ENCODE results near the gene STRA6.
A peak's percentile ranks its signal among the peaks of the same experiment; 100 is the strongest.

The STRA6 gene

DNA sequence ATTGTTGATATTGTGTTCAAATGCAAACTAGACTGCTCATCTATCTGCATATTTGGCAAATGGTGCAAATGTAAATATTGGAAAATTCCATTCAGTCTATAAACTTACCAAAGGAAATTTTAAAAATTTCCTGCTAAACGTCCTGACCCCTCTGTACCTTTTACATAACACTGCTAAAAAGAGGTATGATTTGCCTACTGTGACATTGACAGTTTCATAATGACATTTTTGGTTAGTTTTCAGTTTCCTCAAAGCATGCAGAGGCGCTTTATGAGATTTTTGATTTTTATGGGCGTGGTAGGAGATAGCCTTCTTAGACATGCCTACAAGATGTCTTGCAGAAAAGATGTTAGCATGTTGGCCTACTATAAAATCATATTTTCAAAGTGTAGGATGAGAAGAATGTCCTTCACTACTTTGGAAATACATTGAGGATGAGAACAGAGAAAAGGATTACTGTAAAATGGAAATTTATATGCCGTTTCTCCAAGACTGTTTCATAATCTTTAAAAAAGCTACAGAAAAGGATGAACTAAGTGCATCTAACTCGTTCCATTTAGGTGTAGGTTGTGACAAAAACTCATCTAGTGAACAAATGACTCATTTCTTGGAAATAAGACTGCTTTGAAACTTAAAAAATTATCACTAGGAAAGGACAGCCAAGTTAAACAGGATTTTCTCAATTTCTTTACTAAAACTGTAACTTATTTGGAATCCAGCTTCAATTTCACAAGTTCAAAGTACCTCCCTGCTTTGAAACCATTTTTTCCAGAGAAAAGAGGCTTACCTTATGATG, 43.5 kb downstream of the STRA6 start:
- TF ChIP-seq, protein P1, sequence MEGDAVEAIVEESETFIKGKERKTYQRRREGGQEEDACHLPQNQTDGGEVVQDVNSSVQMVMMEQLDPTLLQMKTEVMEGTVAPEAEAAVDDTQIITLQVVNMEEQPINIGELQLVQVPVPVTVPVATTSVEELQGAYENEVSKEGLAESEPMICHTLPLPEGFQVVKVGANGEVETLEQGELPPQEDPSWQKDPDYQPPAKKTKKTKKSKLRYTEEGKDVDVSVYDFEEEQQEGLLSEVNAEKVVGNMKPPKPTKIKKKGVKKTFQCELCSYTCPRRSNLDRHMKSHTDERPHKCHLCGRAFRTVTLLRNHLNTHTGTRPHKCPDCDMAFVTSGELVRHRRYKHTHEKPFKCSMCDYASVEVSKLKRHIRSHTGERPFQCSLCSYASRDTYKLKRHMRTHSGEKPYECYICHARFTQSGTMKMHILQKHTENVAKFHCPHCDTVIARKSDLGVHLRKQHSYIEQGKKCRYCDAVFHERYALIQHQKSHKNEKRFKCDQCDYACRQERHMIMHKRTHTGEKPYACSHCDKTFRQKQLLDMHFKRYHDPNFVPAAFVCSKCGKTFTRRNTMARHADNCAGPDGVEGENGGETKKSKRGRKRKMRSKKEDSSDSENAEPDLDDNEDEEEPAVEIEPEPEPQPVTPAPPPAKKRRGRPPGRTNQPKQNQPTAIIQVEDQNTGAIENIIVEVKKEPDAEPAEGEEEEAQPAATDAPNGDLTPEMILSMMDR (IDR thresholded peaks at IDR 0.05; ENCODE audit: low read depth, low read length, missing control alignments), result no peak
- no peak overlapping the region for H3K4me3 ChIP-seq (ENCODE audit: low read depth, low read length)
- peak; percentile 74 for DNase-seq (ENCODE audit: low read depth)

GRCh38 chr15:74157868-74158827, 44.4 kb downstream of the STRA6 start:
- TF ChIP-seq, protein P1 (IDR thresholded peaks at IDR 0.05; ENCODE audit: low read depth, low read length, missing control alignments), result no peak
- H3K4me3 ChIP-seq (ENCODE audit: low read depth, low read length), result no peak overlapping the region
- no peak for DNase-seq (ENCODE audit: low read depth)

GRCh38 chr15:74156678-74157411, 45.7 kb downstream of the STRA6 start:
- TF ChIP-seq, protein P1 (IDR thresholded peaks at IDR 0.05; ENCODE audit: low read depth, low read length, missing control alignments), result no peak
- no peak for DNase-seq (ENCODE audit: low read depth)
- no peak overlapping the region for H3K4me3 ChIP-seq (ENCODE audit: low read depth, low read length)

GRCh38 chr15:74155766-74156417, 46.7 kb downstream of the STRA6 start:
- TF ChIP-seq, protein P1 (IDR thresholded peaks at IDR 0.05; ENCODE audit: low read depth, low read length, missing control alignments), result no peak
- H3K4me3 ChIP-seq (ENCODE audit: low read depth, low read length), result no peak overlapping the region
- no peak for DNase-seq (ENCODE audit: low read depth)

DNA sequence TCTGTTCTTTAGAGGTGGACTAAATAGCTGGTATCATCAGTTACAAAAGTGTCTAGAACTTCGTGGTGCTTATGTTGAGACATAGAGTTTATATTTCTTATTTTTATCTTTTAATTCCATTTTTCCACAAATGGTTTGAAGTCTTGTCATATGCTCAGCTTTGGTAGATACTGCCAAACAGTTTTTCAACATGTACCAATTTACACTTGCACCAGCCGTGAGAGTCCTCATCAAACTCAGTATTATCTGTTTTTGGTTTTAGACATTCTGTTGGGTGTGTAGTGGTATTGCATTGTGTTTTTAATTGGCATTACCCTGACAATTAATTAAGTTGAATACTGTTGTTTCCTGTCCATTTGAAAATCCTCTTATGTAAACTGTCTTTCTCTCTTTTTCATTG, 55.5 kb downstream of the STRA6 start:
- TF ChIP-seq, protein P1 (IDR thresholded peaks at IDR 0.05; ENCODE audit: low read depth, low read length, missing control alignments), result no peak
- no peak overlapping the region for H3K4me3 ChIP-seq (ENCODE audit: low read depth, low read length)
- DNase-seq (ENCODE audit: low read depth), result no peak

DNA sequence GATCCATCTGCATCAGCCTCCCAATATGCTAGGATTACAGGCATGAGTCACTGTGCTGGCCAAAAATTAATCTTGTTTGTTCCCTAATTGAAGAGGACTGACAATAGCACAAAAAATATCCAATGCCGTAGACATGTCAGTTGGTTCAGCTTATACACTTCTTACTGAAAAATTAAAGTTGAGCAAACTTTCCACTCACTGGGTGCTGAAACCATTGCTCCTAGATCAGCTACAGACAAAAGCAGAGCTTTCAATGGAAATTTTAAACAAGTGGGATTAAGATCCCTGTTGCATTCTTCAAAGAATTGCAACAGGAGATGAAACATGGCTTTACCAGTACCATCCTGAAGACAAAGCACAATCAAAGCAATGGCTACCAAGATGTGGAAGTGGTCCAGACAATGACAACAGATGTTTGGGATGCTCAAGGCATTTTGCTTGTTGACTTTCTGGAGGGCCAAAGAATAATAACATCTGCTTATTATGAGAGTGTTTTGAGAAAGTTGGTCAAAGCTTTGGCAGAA, 56.2 kb downstream of the STRA6 start:
- no peak for DNase-seq (ENCODE audit: low read depth)
- TF ChIP-seq, protein P1 (IDR thresholded peaks at IDR 0.05; ENCODE audit: low read depth, low read length, missing control alignments), result no peak
- no peak overlapping the region for H3K4me3 ChIP-seq (ENCODE audit: low read depth, low read length)

All from GM12864 (cell line).